ENCODE results near the gene FAM171A1.
A peak's percentile ranks its signal among the peaks of the same experiment; 100 is the strongest.
"Not testable (repeated sequence)": the region's sequence is repeated elsewhere in the genome, so short reads cannot be mapped to it uniquely, and the experiment has no call there.

Gene FAM171A1

DNA sequence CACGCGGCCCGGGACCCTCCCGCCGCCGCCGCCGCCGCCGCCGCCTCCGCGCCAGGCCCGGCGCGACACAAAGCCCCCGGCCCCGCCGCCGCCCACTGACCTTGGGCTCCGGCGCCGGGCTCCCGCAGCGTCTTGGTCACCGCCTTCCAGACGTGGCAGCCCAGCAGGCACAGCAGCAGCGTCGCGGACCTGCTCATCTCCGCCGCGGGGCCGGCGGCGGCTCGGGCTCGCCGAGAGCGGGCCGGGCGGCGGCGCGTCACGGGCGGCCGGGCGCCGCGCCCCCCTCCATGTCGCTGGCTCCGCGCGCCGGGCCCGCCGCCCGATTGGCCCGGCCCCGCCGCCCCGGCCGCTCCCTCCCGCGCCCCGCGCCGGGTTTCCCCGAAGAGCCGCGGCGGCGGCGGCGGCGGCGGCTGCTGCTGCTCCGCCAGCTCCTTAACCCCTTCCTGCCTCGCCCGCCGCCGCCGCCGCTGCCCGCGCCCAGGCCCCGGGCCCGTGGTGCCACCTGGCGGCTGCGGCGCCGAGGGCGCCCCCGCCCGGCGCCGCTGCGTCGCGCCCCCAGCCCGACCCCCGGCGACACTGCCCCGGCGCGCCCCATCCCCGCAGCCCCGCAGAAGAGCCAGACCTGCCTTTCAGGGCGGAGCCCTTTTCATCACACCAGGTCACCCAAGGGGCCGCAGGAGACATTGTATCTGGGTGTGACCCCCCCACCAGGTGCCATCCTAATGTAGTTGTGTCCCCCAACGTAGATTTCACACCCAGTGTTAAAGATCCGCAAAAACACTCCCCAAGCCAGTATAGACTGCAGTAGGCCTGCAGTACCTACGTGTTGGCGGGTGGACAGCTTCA, at the start of gene FAM171A1:
FAM171A1 (minus strand) TSS at position 434 of the 846 bp plus-strand sequence; CDS start at position 197, 237 bp downstream.
- peaks cover 6% of the 10 kb centered on the region; the same call in 1 of the 2 replicates for H3K27me3 ChIP-seq (ENCODE audit: control insufficient read depth, insufficient read depth, low read length)
- H3K9ac ChIP-seq (ENCODE audit: low read depth, low read length), result peak within 1 kb of the TSS; percentile 77
- peaks cover 26% of the 10 kb centered on the region for H3K4me1 ChIP-seq (ENCODE audit: control insufficient read depth, insufficient read depth, low read length)
- H3K4me3 ChIP-seq (ENCODE audit: low read depth, low read length), result peak within 1 kb of the TSS; percentile 73
- H3K27ac ChIP-seq (ENCODE audit: low read depth, low read length), result peak within 1 kb of the TSS; percentile 64
- H3K9me3 ChIP-seq (ENCODE audit: control insufficient read depth, insufficient read depth, low read length), result no peaks in the 10 kb centered on the region
- peaks cover 3% of the 10 kb centered on the region; the same call in 1 of the 2 replicates for H3K36me3 ChIP-seq (ENCODE audit: control insufficient read depth, insufficient read depth, low read length)

DNA sequence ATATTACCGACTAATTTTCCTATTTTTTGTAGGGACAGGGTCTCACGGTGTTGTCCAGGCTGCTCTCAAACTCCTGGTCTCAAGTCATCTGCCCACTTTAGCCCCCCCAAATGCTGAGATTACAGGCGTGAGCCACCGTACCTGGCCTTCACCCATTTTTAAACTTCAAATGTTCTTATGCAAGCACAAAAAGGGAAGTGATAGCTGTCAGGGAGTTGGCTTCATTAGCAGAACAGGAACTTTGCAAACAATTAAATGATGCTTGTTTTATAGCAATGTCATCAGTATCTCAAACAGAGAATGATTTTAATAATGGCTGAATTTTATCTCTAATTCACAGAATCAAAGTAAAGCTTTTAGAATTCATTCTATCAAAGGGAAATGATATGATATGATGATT, 49.8 kb upstream of the FAM171A1 start:
- no peak overlapping the region for H3K4me3 ChIP-seq (ENCODE audit: low read depth, low read length)
- H3K9ac ChIP-seq (ENCODE audit: low read depth, low read length), result no peak overlapping the region
- no peaks in the 10 kb centered on the region for H3K27me3 ChIP-seq (ENCODE audit: control insufficient read depth, insufficient read depth, low read length)
- H3K9me3 ChIP-seq (ENCODE audit: control insufficient read depth, insufficient read depth, low read length), result no peaks in the 10 kb centered on the region; the same call in 1 of the 2 replicates
- H3K4me1 ChIP-seq (ENCODE audit: control insufficient read depth, insufficient read depth, low read length), result no peaks in the 10 kb centered on the region
- H3K27ac ChIP-seq (ENCODE audit: low read depth, low read length), result no peak overlapping the region
- no peaks in the 10 kb centered on the region for H3K36me3 ChIP-seq (ENCODE audit: control insufficient read depth, insufficient read depth, low read length)

DNA sequence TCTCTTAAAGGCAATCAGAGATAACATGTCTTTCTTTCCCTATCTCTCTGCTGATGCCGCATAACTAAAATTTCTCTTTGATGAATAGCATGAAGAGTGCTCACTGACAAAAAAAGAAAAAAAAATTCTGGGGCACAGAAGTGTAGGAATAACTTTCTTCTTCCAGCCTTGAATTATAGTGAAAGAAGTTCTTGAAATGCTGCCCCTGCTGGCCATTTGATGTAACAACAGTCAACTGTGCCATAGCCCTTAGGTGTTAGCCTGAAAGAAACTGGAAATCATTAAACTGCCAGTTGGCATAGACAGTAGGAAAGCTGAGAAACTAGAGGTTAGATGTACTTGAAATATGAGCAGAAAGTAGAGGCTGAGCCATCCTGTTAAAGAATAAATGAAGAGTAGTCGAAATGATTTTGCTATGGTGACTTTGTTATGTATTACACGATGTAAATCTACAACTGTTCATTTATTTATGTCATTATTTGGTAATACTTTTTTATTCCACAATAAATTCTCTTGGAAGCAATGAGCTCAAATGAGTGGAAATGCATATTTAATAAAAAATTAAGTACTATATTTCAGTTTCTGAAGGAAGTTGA, 48.3 kb upstream of the FAM171A1 start:
- Histone ChIP-seq H3K27ac (ENCODE audit: low read depth, low read length) (no peak overlapping the region), H3K36me3 (ENCODE audit: control insufficient read depth, insufficient read depth, low read length) (no peaks in the 10 kb centered on the region), H3K9ac (ENCODE audit: low read depth, low read length) (no peak overlapping the region), H3K4me1 (ENCODE audit: control insufficient read depth, insufficient read depth, low read length) (no peaks in the 10 kb centered on the region), H3K9me3 (ENCODE audit: control insufficient read depth, insufficient read depth, low read length) (no peaks in the 10 kb centered on the region; the same call in 1 of the 2 replicates), H3K27me3 (ENCODE audit: control insufficient read depth, insufficient read depth, low read length) (no peaks in the 10 kb centered on the region), H3K4me3 (ENCODE audit: low read depth, low read length) (no peak overlapping the region)

DNA sequence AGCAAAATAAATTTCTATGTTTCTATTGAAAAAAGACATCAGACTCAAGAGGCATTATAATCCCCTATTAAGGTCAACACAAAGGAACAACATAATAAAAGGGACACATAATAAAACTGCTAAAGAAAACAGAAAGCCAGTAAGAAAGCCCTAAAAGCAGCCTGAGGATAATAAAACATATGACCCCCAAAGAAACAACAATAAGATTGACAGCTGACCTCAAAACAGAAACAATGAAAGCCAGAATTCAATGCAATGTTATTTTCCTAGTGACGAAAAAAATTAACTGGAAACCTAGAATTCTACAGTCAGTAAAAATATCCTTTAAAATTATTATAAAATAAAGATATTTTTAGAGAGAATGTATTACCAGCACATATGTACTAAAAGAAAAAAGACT, 44.9 kb upstream of the FAM171A1 start:
- H3K9ac ChIP-seq (ENCODE audit: low read depth, low read length), result no peak overlapping the region
- H3K27me3 ChIP-seq (ENCODE audit: control insufficient read depth, insufficient read depth, low read length), result no peaks in the 10 kb centered on the region
- no peak overlapping the region for H3K4me3 ChIP-seq (ENCODE audit: low read depth, low read length)
- no peaks in the 10 kb centered on the region for H3K4me1 ChIP-seq (ENCODE audit: control insufficient read depth, insufficient read depth, low read length)
- H3K36me3 ChIP-seq (ENCODE audit: control insufficient read depth, insufficient read depth, low read length), result no peaks in the 10 kb centered on the region
- H3K9me3 ChIP-seq (ENCODE audit: control insufficient read depth, insufficient read depth, low read length), result no peaks in the 10 kb centered on the region; the same call in 1 of the 2 replicates
- no peak overlapping the region for H3K27ac ChIP-seq (ENCODE audit: low read depth, low read length)

DNA sequence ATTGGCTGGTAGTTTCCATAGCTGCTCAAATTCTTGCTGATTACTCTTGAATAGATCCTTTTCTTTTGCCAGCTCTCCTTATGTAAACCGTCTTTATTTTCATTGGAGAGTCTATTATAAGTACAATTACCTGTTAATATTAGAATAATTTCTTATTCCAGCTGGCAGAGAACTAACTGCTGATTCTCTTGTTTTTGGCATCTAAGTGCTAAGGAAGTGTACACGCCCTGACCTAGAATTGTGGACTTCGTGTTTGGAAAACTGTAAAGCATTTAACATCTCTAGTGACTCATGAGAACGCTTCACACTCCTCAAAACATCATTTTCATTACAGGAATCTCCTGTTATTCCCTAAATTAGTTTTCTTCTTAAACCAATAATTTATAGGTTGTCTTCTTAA, 39.9 kb upstream of the FAM171A1 start:
- Histone ChIP-seq H3K4me1 (ENCODE audit: control insufficient read depth, insufficient read depth, low read length) (no peaks in the 10 kb centered on the region), H3K27me3 (ENCODE audit: control insufficient read depth, insufficient read depth, low read length) (no peaks in the 10 kb centered on the region), H3K9me3 (ENCODE audit: control insufficient read depth, insufficient read depth, low read length) (no peaks in the 10 kb centered on the region; the same call in 1 of the 2 replicates)

DNA sequence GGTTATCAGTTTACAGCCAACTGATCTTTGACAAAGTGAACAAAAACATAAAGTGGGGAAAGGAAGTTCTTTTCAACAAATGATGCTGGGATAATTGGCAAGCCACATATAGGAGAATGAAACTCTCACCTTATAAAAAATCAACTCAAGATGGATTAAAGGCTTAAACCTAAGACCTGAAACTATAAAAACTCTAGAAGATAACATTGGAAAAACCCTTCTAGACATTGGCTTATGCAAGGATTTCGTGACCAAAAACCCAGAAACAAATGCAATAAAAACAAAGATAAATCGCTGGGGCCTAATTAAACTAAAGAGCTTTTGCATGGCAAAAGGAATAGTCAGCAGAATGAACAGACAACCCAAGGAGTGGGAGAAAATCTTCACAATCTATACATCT, 38.3 kb upstream of the FAM171A1 start:
- H3K27ac ChIP-seq (ENCODE audit: low read depth, low read length); H3K9ac ChIP-seq (ENCODE audit: low read depth, low read length); H3K36me3 ChIP-seq (ENCODE audit: control insufficient read depth, insufficient read depth, low read length); H3K4me3 ChIP-seq (ENCODE audit: low read depth, low read length); H3K4me1 ChIP-seq (ENCODE audit: control insufficient read depth, insufficient read depth, low read length); H3K27me3 ChIP-seq (ENCODE audit: control insufficient read depth, insufficient read depth, low read length); H3K9me3 ChIP-seq (ENCODE audit: control insufficient read depth, insufficient read depth, low read length): not testable (repeated sequence)

More for the DNA sequence above, 39.9 kb upstream of the FAM171A1 start:
- no peak overlapping the region for H3K27ac ChIP-seq (ENCODE audit: low read depth, low read length)
- no peak overlapping the region for H3K9ac ChIP-seq (ENCODE audit: low read depth, low read length)
- no peak overlapping the region for H3K4me3 ChIP-seq (ENCODE audit: low read depth, low read length)
- no peaks in the 10 kb centered on the region for H3K36me3 ChIP-seq (ENCODE audit: control insufficient read depth, insufficient read depth, low read length)

DNA sequence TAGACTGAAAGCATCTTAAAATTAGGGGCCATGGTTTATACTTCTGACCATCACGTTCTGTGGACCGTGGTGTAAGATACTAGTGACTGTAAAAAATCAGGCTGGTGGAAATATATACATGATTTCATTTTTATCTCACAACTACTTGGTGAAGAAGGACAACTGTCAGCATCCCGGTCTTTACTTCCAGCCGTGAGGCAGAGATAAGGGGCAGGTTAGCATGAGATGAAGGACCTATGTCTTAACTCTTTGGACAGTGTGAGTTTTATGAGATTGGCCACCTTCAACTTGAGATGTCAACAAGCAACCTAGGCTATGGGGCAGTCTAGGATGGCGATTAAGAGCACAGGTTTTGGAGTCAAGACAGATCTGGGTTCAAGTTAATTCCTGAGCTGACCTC, 37.5 kb upstream of the FAM171A1 start:
- Histone ChIP-seq H3K27ac (ENCODE audit: low read depth, low read length) (no peak overlapping the region), H3K9ac (ENCODE audit: low read depth, low read length) (no peak overlapping the region), H3K27me3 (ENCODE audit: control insufficient read depth, insufficient read depth, low read length) (no peaks in the 10 kb centered on the region), H3K9me3 (ENCODE audit: control insufficient read depth, insufficient read depth, low read length) (no peaks in the 10 kb centered on the region), H3K36me3 (ENCODE audit: control insufficient read depth, insufficient read depth, low read length) (no peaks in the 10 kb centered on the region), H3K4me3 (ENCODE audit: low read depth, low read length) (no peak overlapping the region), H3K4me1 (ENCODE audit: control insufficient read depth, insufficient read depth, low read length) (no peaks in the 10 kb centered on the region)

DNA sequence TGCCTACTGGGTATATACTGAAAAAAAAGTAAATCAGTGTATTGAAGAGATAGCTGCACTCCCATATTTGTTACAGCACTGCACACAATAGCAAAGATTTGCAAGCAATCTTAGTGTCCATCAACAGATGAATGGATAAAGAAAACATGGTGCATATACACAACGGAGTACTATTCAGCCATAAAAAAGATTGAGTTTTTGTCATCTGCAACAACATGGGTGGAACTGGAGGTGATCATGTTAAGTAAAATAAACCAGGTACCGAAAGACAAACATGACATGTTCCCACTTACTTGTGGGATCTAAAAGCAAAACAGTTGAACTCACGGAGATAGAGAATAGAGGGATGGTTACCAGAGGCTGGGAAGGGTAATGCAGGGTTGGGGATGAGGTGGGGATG, 34.2 kb upstream of the FAM171A1 start:
- H3K27me3 ChIP-seq (ENCODE audit: control insufficient read depth, insufficient read depth, low read length), result no peaks in the 10 kb centered on the region
- H3K27ac ChIP-seq (ENCODE audit: low read depth, low read length), result no peak overlapping the region
- no peak overlapping the region for H3K4me3 ChIP-seq (ENCODE audit: low read depth, low read length)
- H3K36me3 ChIP-seq (ENCODE audit: control insufficient read depth, insufficient read depth, low read length), result no peaks in the 10 kb centered on the region
- H3K4me1 ChIP-seq (ENCODE audit: control insufficient read depth, insufficient read depth, low read length), result peaks cover 6% of the 10 kb centered on the region; the same call in 1 of the 2 replicates
- no peaks in the 10 kb centered on the region for H3K9me3 ChIP-seq (ENCODE audit: control insufficient read depth, insufficient read depth, low read length)
- H3K9ac ChIP-seq (ENCODE audit: low read depth, low read length), result no peak overlapping the region

DNA sequence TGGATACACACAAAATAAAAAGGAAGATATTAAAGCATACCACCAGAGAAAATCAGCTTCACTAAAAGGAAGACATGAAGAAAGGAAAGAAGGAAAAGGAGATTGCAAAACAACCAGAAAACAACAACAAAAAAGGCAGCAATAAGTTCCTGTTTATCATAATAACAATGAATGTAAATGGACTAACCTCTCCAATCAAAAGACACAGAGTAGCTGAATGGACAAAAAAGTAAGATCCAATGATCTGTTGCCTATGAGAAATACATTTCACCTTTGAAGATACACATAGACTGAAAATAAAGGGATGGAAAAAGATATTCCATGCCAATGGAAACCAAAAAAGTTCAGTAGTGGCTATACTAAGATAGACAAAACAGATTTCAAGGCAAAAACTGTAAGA, 30.3 kb upstream of the FAM171A1 start:
- Histone ChIP-seq H3K27me3 (ENCODE audit: control insufficient read depth, insufficient read depth, low read length) (no peaks in the 10 kb centered on the region), H3K27ac (ENCODE audit: low read depth, low read length) (no peak overlapping the region), H3K4me1 (ENCODE audit: control insufficient read depth, insufficient read depth, low read length) (peaks cover 6% of the 10 kb centered on the region; the same call in 1 of the 2 replicates), H3K36me3 (ENCODE audit: control insufficient read depth, insufficient read depth, low read length) (no peaks in the 10 kb centered on the region), H3K4me3 (ENCODE audit: low read depth, low read length) (no peak overlapping the region), H3K9ac (ENCODE audit: low read depth, low read length) (no peak overlapping the region), H3K9me3 (ENCODE audit: control insufficient read depth, insufficient read depth, low read length) (no peaks in the 10 kb centered on the region)

DNA sequence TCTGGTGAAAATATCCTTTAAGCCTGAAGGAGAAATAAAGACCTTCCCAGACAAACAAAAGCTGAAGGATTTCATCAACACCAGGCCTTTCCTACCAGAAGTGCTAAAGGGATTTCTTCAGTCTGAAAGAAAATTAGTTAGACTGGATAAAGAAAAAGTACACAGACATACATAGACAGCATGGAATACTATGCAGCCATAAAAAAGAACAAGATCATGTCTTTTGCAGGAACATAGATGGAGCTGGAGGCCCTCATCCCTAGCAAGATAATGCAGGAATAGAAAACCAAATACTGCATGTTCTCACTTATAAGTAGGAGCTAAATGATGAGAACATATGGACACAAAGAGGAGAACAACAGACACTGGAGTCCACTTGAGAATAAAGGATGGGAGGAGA, 29.4 kb upstream of the FAM171A1 start:
- not testable (repeated sequence) for H3K4me3 ChIP-seq (ENCODE audit: low read depth, low read length); H3K9ac ChIP-seq (ENCODE audit: low read depth, low read length); H3K27me3 ChIP-seq (ENCODE audit: control insufficient read depth, insufficient read depth, low read length); H3K4me1 ChIP-seq (ENCODE audit: control insufficient read depth, insufficient read depth, low read length); H3K27ac ChIP-seq (ENCODE audit: low read depth, low read length); H3K9me3 ChIP-seq (ENCODE audit: control insufficient read depth, insufficient read depth, low read length); H3K36me3 ChIP-seq (ENCODE audit: control insufficient read depth, insufficient read depth, low read length)

DNA sequence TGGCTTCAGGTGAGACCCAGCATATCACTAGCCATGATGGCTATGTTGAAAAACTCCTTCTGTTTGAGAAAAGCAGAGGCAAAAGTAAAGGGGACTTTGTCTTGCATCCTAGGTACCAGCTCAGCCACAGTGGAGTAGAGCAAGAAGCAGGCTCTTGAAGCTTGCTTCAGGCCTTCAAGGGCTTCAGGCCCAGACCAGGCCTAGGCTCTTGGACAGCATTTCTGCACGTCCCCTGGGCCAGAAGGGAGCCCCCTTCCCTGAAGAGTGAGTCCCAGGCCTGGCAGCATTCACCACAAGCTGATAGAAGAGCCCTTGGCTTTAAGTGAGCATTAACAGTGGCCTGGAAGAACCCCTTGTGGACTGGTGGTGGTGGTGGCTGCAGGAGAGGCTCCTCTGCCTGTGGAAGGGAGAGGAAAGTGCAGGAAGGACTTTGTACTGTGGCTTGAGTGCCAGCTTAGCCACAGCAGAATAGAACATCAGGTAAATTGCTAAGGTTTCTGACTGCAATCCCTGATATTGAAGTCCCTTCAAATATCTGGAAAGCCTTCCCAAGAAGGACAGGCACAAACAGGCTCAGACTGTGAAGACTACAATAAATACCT, 28.1 kb upstream of the FAM171A1 start:
- Histone ChIP-seq H3K9me3 (ENCODE audit: control insufficient read depth, insufficient read depth, low read length) (no peaks in the 10 kb centered on the region), H3K27ac (ENCODE audit: low read depth, low read length) (no peak overlapping the region), H3K27me3 (ENCODE audit: control insufficient read depth, insufficient read depth, low read length) (no peaks in the 10 kb centered on the region), H3K36me3 (ENCODE audit: control insufficient read depth, insufficient read depth, low read length) (no peaks in the 10 kb centered on the region), H3K4me1 (ENCODE audit: control insufficient read depth, insufficient read depth, low read length) (peaks cover 6% of the 10 kb centered on the region; the same call in 1 of the 2 replicates), H3K9ac (ENCODE audit: low read depth, low read length) (no peak overlapping the region), H3K4me3 (ENCODE audit: low read depth, low read length) (no peak overlapping the region)

Data from HUES48 (cell line).